HepG2 (cell line): ENCODE results near the gene C16orf54.

ENCODE experiments used
- BCLAF1 ChIP-seq: fragments of 450-650 bp; IDR thresholded peaks from 2 replicates; pipeline ENCODE4 v1.6.1; 2017; ENCODE audit warnings: mild to moderate bottlenecking
- CTCF ChIP-seq: sonication (generic); formaldehyde crosslinking; IDR thresholded peaks from 2 replicates; pipeline ENCODE4 v1.5.0; 2020; ENCODE audit warnings: mild to moderate bottlenecking, missing genetic modification reagents, moderate library complexity
- NFIC ChIP-seq: IDR thresholded peaks from 2 replicates; pipeline ENCODE4 v1.6.1; 2012; ENCODE audit warnings: mild to moderate bottlenecking, low read length, inconsistent platforms
- RAD21 ChIP-seq: fragments of 450-650 bp; formaldehyde crosslinking; IDR thresholded peaks from 2 replicates; pipeline ENCODE4 v1.5.0; 2020; ENCODE audit warnings: mild to moderate bottlenecking
- XRCC5 ChIP-seq: fragments of 200-400 bp; formaldehyde crosslinking; optimal IDR thresholded peaks from 2 replicates; pipeline ENCODE3; 2017; ENCODE audit warnings: mild to moderate bottlenecking, low read length
- ZBTB39 ChIP-seq: sonication (generic); formaldehyde crosslinking; IDR thresholded peaks from 2 replicates; pipeline ENCODE4 v1.5.0; 2020; ENCODE audit warnings: missing genetic modification reagents
- ZNF44 ChIP-seq: sonication (generic); formaldehyde crosslinking; IDR thresholded peaks from 2 replicates; pipeline ENCODE4 v1.5.1; 2020; ENCODE audit warnings: mild to moderate bottlenecking, missing genetic modification reagents

GRCh38 chr16:29745121-29745852 is 503 bp downstream of the C16orf54 start:
- TF ChIP-seq XRCC5 = no peak
- TF ChIP-seq ZNF44 (CRISPR knock-in tag) = no peak
- TF ChIP-seq CTCF (CRISPR knock-in tag) = no peak
- TF ChIP-seq RAD21 = no peak
- no peak for TF ChIP-seq BCLAF1
- TF ChIP-seq NFIC = no peak
- no peak for TF ChIP-seq ZBTB39 (CRISPR knock-in tag)
